GM18511 (cell line): ENCODE measurements around the gene PNPLA2.
A peak's percentile ranks its signal among the peaks of the same experiment; 100 is the strongest.

Source experiments
- ATAC-seq: cut with Tn5 transposase; IDR thresholded peaks from one replicate; pipeline ENCODE4 v1.9.1; 2021; ENCODE audit warnings: mild to moderate bottlenecking, moderate library complexity; ENCODE audit not compliant: unreplicated experiment

PNPLA2 gene

DNA sequence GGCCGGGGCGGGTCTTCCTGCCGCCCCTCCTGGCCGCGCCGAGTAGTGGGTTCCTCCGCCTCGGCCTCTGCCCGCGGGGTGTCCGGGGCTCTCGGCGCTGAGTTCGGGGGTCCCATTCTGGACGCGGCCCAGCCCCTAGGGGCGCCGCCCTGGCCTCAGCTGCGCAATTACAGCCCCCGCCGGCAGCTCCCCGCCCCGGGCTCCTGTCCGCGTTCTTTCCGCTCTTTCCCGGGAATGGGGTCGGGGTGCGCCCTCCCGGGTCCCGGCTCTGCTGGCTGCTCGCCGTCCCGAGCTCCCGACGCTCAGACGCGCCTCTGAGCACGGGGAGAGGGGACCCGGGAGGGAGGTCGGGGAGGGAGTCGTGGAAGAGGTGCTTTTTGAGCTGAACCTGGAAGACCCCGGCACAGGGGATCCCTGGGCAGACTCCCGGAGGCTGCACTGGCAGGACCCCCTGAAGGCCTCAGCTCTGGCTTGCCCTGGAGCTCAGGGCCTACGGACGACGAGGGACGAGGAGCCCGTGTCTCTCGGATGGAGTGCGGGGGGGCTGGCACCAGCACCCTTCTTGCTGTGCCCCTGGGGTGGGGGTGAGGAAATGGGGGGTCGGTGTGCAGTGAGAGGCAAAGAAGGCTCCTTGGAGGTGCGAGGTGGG lies 24.5 kb downstream of the PNPLA2 start:
- ATAC-seq = peak; percentile 8

DNA sequence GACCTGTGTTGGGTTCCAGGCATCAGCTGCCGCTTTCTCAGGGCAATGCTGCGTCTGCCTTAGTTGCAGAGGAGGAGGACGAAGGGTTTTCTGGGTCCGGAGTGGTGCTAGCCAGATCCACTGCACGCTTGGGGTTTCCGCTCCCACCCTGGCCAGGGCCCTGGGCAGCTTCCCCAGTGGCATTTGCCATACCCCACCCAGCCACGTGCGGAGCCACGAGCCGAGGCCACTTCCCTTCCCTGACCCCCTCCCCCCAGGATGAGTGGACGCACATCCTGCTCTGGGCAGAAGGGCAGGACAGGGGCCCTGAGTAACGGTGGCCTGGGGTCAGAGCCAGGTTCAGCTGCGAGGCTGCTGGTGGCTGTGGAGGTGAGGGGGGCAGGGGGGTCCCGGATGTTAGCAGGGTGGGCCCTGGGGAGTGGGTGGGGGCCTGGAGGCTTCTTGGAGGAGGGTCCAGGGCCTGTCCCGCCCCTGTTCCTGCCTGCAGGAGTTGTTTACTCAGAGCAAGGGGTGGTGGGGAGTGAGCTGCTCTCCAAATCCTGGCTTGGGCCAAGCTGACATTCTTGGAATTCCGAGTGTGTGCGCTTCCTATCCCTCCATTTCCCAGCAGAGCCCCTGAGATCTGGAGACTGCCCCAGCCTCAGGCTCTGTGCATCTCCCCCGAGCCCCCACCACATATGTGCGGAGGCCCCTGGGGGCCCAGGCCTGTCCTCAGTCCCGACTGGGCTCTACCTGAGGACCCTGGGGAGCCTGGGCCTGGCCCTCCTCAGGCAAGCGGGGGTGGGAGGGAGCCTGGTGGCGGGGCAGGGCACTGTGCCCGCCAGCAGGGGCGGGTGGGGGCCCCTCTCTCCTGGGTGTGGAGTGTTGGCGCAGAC lies 25.3 kb downstream of the PNPLA2 start:
- ATAC-seq = no peak

DNA sequence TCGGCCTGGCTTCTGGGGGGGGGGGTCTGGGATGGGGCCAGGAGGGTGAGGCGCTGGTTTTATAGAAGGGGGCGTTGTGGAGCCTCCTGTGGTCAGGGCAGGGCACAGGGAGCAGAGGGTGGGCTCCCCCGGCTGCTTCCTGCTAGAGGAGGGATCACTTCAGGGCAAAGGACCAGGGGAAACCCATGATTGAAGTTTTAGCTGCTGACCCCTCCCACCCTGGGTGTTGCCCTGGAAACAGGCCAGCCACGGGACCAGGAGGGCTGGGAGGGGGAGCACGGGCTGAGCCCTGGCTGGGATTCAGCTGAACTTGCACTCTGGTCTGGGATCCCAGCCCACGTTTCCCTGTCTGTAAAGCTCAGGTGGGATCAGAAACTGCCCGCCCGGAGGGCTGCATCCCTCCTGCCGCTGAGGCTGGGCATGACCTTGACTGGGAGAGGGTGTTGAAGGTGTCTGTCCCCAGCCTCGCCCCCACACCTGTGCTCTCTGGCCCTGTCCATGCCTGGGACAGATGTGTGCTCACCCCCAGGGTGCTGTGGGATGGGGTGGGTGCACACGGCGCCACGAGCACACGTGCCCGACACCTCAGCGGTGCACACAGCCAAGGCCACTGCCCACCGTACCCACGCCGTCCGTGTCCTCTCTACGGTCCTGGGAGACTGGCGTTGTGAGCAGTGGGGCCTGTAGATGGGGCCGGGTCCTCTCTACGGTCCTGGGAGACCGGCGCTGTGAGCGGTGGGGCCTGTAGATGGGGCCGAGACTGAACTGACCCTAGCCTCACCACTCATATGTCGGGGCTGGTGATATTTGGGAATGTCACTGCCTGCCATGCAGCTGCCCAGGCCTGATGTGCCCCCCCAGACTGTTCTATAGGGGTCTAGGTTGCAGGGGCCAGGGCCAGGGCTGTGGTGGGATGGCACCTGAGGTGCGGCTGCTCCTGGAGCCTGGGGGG lies 26.3 kb downstream of the PNPLA2 start:
- no peak for ATAC-seq

DNA sequence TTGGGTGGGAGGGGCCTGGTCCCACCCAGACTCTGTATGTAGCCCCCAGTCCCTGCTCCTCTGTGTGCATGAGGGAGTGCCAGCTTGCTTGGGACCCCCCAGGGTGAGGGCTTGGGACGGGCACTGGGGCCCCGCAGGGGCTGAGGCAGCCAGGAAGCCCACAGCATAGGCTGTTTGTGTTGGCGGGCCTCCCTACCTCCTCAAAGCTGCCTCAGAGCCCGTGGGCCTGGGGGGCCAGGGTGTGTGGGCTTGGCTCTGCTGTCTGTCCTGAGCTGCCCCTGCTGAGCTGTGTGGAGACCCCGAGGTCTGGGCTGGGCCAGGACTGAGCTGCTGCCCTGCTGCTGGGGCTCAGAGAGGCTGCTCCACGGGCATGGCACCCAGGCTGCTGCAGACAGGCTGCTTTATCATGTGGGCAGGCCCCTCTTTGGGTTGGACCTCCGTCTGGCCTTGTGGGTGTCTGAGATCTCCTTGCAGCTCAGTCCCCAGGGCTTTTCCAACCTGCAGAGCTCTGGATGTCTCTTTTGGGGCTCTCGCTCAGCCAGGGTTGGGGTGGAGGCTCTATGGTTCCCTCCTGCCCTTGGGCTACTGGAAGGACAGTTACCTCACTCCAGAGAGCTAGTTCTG lies 27.3 kb downstream of the PNPLA2 start:
- no peak for ATAC-seq

DNA sequence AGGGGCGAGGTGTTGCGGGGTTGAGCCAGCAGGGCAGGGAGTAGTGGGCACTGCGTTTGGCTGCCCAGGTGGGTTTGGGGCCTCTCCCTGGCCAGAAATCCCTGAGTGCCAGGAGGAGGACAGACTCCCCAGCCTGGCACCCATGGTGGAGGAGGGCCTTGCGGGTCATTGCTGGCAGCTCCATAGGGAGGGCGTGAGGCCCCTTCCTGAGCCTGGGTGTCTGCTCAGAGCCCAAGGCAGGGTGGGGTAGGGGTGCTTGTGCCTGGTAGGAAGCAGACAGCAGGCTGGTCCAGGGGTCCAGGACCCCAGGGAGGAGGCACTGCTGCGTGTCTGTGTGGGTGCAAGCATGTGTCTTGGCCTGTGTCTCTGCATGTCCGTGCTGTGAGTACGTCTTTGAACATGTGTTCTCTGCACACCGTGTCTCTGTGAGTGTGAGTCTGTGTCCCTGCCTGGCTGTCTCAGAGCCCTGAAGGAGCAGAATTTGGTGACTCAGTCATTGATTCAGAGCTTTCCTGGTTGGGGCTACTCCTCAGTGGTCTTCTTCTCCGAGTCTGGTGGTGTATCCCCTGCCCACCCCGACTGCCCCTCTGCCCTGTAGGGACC lies 27.9 kb downstream of the PNPLA2 start:
- no peak for ATAC-seq

DNA sequence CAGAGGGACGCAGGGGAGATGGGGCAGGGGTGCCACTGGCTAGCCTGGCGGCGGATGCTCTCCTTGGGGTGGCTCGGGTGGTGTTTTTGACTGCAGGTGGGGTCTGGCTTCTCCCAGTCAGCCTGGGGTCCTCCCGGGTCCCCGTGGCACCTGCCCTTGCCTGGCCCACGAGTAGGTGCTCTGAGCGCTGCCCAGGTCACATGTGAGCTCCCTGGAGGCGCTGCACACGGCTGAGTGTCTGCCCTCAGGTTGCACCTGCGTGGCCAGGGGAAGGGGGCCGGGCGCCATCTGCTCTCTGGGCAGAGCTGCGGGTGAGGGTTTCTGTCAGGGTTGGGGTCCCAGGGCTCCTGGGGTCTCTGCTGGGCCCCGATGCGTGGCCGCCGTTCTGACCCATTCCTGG lies 29.2 kb downstream of the PNPLA2 start:
- ATAC-seq = no peak

DNA sequence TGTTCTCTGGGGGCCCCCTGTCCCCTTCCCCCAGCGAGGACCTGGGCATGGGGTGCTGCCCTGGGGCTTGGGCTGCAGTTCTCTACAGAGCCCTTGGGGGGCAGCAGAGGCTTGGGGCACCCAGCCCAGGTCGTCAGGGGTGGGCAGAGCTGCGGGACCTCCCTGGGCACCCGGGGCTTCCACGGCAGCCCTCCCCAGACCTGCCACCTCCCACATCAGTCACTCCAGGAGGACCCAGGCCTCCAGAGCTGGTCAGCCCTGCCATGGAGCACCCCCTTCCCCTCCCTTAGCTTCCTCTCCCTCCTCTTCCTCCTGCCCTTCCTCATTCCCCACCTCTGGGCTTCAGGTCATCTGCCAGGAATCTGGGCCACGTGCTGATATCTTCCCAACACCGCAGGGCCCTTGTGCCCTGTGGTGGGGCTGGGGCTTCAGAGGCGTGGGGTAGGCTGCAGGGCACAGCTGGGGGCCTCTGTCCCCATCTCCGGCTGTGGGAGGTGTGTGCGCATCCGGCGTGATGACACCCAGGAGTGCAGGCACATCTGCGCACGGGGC lies 29.7 kb downstream of the PNPLA2 start:
- ATAC-seq = no peak

DNA sequence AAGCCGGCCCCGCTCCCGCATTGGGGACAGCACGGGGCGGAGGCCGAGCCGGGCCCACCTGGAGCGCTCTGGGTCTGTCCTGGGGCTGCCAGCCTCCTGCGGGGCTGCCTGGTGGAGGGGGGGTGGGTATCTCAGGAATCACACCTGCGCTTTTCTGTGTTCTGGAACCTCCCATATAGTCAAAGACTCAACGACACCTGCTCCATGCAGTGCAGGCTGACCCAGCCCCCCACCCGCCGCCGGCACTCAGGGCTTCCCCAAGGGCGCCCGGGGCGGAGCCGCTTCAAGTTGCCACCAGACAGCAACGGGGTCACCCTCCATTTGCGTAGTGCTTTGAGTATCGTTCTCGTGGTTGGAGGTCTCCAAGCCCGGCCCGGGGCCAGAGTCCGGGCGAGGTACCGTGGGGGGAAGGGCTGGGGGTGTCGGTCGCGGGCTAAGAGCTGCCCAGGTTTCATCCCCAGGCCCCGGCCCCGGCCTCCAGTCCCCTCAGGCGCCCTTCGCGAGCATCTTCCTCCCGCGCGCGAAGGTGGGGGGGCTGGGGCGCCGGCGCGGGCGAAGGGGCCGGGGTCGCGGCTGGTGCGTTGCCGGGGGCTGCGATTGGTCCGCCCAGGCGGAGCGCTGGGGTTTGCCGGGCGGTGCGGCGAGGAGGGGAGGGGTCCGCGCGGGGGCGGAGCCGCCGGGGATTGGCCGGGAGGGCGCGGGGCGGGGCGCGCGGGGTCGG lies 30.6 kb downstream of the PNPLA2 start:
- no peak for ATAC-seq

DNA sequence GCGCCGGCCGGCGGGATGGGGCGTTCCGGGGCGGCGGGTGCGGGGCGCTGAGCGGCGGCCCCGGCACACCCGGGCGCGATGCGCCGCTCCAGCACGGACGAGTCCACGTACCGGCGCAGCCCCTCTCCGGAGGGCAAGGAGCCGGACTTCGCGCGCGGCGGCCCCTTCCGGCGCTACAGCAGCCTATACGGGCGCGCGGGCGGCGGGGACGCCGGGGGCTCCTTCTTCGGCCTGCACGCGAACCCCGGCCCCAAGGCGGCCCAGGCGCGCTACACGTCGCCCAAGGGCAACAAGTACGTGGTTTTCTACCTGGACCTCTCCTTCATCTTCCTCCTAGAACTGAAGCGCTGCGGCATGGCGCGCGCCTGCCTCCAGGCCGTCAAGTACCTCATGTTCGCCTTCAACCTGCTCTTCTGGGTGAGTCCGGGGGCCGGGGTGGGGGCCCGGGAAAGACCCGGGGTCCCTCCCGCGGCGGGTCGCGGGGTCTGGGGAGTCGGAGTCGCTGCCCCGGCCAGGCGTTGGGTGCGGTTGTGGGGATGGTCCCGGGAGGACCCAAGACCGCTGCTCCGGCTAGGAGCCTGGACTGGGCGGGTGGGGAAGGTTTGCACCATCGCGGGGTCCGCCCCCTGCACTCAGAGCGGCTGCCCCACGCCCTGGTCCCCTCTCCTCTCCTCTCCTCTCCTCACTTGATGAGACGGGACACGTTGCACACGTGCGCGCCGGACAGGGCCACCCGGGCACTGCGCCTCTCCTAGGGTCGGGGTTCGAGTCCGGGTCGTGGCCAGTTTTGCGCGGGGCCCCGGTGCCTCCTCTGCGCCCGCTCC lies 31.4 kb downstream of the PNPLA2 start:
- ATAC-seq = no peak

DNA sequence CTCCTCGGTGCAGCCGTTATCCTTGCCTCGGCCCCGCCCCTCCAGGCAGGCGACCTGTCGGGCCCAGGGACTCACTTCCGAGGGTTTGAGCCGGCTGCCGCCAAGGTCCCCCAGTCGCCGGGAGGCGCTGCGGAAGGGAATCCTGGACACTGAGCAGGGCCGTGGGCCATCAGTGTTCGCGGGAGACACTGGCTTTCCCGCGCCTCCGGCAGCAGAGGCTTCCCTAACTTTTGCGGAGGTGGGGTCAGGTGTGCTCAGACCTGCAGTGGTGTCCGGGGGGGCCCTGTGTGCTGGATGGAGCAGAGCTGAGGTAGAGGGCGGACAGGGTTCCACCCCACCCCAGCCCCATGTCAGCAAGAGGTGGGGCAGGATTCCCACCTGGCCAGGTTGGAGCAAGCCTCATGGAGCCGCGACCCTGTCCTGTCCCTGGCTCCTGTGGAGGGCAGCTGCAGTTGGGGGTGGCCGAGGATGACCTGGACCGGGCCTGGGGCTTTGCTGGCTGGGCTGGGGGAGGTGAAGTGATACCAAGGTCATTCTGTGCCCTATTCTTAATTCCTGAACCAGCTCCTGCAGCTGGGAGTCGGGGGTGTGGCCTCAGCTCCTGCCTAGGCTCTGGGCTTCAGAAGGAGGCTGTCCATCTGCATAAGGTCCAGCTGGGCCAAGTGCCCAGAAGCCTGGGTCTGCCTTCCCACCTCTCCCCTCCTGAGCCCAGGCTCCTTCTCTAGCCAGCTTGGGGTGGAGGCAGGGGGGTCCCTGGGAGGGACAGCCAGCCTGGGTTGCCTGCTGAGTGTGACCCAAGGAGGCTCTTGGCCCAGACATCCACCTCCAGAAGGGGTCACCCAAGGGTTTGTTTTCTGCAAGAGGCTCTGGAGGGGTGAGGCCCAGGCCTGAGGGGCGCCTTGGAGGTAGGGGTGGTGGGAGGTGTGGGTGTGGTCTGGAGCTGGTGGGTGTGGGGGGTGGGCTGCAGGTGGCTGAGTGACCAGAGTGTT lies 32.4 kb downstream of the PNPLA2 start:
- ATAC-seq = no peak

DNA sequence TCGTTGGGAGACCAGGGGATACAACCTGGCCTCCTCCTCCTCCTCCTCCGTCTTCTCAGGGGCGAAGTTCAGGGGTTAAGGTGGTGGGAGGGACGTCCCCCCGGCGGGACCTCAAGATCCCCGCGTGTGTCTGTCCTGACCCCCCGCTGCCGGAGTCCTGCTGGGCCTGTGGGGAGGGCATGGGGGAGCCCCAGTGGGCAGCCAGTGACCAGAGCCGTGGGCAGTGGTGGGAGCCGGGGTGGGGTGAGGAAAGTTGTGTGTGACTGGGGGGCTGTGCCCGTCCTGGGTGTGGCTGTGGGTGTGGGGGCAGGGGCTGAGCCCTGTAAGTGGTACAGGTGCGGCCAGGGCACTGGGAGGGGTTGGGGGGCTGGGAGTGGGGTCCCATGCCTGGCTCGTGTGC lies 34.0 kb downstream of the PNPLA2 start:
- no peak for ATAC-seq

DNA sequence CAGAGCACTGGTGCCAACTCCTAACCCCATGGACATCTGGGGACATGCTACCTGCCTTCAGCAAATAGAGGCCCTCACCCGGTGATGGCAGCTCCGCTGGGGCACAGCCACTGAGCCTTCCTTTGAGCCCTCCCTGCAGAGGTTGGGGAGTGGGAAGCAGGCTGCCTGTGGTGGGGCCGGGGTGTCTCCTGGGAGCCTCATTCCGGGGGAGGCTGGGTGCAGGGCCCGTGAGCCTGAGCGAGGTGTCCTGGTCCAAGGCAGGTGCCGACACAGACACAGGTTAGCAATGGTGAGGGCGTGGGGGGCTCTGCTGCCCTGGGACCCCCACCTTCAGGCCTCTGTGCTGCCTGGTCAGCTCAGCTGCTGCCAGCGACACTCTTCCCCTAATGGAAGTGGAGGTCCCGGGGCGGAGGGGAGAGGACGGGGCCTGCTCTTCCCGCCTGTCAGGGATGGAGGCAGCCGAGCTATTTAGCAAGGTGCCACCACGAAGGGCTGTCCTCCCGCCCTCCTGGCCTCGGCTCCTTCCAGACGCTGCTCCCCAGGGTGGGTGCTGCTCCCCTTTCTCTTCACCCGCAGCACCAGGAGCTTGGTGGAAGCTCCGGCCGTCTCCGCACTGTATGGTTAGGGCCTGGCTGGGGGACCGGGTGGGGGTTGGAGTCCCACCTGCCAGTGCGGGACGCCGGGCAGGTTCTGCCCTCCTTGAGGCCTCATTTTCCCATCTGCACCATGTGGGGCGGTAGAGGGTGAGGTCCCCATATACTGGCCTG lies 35.2 kb downstream of the PNPLA2 start:
- no peak for ATAC-seq

DNA sequence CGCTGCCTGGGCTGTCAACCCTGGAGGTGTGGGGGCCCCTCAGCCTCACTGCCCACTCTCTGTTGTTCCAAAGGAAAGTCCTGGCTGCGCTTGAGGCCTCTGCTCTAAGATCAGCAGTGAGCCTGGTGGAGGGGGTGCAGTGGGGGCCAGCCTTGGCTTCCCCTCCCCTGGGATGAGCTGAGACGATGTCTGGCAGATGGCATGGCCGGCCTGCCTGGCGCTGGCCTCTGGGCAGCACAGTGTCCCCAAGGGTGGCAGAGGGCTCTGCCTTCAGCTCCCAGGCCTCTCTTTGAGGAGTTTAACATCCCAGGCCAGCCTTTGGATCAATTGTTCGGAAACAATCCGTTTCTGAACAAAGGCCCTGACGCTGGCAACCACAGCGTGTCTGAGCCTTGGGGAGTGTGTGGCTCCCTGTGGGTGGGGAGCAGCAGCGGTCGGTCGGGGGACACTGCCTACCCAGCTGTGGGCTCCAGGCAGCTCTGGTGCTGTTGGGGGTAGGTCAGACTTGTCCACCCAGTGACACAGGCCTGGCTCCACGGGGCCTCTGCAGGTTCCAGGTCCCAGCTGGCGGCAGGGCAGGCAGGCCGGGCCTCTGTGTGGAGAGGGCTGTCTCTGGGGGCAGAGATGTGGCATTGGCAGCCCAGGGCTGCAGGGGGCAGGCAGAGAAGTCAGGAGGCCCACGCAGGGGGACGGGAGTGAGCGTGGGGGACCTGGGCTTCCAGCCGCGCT lies 36.1 kb downstream of the PNPLA2 start:
- ATAC-seq = no peak

DNA sequence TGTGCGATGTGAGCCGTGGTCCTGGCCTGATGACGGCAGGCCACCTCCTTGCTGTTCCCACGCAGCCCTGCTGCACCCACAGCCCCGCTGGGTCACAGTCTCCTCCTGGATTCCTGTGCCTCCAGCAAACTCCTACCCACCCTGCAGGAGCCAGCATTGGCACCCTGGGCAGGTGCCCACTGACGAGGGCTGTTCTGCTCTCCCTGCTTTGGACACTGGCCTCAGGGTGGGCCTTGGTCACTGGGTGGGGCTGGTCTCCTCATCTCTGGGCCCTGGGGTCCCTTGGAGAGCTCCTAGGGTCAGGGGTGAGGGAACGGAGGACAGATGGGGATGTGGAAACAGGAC lies 36.6 kb downstream of the PNPLA2 start:
- ATAC-seq = no peak

DNA sequence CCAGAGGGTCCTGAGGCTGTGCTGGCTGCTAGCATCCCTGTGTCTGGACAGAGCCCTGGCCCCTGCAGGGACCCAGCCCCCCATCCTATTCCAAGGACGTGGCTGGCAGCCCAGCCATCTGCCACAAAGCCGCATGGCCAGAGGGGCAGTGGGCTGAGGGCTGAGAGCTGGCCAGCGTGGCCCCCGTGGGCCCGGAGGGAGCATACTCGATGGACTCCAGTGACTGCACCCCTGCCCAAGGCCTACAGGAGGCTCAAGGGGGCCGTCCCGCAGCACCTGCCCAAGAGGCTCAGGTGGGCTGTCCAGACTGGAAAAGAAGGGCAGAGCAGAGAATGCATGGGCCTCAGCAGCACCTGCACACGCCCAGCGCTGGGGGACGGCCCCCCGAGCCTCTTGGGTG lies 37.1 kb downstream of the PNPLA2 start:
- ATAC-seq = no peak

DNA sequence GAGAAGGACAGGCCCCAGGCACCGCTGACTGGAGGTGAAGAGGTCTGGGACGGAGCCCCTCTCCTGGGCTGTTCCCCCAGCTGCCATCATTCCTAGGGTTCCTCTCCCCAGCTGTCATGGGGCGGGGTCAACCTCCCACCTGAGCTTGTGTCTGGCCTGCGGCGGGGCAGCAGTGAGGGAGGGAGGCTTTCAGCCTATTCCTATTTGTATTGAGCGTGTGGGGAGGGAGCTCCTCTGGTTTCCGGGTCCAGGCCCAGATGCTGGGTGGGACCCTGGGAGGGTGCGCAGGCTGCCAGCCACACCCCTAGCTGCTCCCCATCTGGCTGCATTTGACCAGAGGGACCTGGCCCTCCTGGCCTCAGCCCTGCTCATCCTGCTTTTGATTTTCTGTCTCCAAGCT lies 37.7 kb downstream of the PNPLA2 start:
- no peak for ATAC-seq
